Hematopoietic multipotent progenitor cell treated with erythropoietin and hydrocortisone succinate and interleukin-3 and kit ligand, for 8 days (in vitro differentiated cells): ENCODE measurements around the gene FAM131A.

ENCODE experiments used
- DNase-seq: peaks from one replicate; pipeline ENCODE4 v3.0.0-alpha.2; 2015

The FAM131A gene

DNA sequence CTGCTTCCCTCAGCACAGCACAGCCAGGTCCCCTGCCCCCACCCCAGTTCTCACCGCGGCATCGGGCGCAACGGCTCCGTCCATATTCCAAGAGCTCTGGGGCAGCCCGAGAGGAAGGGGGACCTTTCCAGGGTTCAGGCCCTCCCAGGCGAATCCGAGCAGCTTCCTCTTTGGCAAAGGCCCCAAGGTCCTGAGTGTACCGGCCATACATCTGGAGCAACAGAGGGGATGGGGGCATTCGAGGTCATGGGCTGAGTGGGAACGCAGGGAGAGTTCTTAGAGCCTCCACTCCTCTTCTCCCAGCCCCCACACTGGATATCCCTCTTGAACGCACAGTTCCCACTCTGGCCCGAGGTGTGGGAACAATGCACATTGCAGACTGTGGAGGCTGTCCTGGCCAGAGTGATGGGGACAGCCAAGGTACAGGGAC is 21.5 kb downstream of the FAM131A start:
- DNase-seq: no peak

DNA sequence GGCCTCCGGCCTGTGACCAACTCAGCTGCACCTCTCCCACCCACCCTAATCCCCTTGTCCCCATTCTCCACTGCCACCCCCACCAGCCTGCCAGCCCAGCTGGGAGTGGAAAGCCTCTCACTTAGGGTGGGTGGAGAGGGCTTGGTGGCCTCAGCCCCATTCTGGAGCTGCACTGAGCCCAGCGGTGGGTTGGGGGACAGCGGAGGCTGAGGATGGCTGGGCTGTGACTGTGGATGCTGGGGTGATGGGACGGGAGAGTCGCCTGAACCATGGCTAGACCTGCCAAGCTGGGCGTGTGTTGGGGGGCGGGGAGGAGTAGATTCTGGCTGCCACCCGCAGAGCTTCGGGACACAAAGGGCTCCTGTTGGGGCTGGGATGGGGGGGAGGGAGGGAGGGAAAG is 22.2 kb downstream of the FAM131A start:
- no peak for DNase-seq

DNA sequence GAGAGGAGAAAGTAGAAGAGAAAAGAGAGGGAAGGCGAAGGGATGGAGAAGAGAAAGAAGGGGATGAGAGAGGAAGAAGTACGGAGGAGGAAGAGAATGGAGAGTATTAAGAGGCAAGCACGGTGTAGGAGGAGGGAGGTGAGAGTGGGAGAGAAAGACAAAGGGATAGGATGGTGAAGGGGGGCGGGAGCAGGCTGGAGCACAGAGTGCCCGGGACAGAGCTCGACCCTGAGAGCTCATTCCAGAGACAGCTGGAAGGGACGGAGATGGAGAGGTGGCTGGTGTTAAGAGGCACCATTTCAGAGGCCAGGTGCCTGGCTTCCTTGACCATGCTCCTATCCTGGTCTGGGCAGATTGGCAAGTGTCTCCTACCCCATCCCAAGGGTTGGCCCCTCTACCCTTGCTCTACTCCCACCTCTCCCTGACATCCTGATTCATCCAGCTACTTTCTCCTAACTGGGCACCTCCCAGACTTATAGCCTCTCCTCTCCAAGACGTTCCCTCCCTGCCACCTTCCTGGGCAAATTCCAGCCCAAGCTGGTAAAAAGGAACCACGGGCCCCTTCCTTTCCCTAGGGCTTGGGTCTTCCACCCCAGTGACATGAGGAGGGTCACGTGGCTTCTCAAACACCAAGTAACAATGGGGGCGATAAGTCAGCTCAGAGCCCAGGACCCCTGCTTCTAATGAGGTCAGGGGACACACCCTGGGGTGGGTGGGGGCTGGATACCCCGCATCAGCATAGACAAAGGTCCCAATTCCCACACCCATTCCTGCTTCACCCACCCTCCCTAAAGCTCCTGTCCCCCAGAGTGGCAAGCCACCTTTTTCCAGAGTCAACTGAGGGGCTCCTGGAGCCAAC is 22.9 kb downstream of the FAM131A start:
- DNase-seq: no peak

DNA sequence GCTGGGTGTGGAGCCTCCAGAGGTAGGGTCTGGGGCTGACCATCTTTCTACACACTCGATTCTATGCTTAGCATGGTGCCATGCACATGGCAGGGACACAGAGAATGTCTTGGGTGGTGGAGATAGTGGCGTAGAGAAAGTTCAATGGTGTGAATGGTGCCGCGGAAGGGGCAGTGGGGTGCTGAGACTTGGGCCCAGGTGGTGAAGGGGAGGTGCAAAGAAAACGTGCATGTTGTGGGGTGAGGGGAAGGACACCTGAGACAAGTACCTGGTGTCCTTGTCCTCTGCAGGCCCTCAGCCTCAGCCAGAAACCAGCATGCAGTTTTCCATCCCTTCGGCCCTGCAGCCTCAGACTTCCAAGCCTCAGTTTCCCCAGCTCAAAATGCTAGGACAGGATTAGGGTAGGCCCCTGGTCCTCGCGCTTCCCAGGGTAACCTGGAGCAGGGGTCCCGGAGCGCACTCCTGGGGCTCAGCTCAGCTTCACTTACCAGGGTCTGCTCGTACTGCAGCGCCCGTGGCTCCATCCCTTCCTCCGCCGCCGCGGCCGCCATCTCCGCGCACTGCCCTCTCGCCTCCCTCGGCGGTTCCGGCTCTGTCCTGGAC is 23.6 kb downstream of the FAM131A start:
- DNase-seq: no peak

DNA sequence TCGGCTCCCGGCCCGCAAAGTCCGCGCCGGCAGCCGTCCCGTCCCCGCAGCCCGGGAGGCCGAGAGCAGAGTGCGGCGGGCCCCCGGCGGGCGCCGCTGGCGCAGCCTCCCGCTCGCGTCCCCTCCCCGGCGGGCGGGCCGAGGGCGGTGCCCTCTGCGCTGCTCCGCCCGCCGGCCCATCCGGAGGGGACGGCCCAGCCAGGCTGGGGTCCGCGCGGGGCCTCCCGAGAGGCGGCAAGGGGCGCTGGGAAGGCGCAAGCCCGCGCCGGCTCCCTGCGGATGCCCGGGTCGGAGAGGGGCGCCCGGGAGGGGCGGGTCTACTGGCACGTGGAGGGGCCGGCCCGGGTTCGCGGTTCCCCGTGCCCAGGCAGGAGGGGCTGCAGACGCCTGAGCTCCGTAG is 24.1 kb downstream of the FAM131A start, which contains the start of the genes CLCN2 and POLR2H:
CLCN2 (minus strand) TSS at position 74 of the 400 bp plus-strand sequence. CDS start 126 bp downstream, outside the sequence.
POLR2H (plus strand) TSS at position 179 of the 400 bp plus-strand sequence. CDS start 1,783 bp downstream, outside the sequence.
- DNase-seq: peak; percentile 51

DNA sequence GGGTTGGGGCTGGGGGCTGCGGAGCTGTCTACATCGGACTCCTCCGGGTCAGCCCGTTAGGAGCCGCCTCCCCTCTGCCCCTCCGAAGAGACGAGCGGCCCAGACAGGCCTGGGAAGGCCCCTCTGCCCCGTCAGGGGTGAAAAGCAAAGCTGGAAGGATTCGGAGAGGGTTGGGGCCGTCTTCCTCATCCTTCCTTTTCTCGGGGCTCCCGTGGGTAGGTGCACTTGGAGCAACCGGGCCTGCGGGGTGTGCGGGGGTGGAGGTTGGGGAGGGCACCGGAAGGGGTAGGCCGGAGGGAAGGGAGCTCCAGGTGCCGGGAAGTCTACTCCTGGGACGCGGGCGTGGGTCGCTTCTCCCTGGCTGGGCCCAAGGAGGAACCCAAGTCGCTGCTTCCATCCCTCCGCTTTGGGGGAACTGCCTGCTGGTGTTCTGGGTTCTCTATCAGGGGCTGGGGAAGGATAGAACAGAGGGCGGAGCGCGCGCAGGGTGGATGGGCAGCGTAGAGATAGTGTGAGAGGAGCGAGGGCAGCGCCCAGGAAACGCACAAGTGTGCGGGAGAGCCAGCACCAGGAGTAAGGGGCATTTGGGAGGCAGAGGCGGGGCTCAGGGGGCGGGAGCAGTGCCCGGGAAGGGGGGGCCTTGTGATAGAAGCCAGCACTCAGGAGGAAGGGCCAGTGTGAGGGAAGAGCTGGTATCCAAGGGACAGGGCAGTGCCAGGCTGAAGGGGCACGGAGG is 24.7 kb downstream of the FAM131A start:
- peak; percentile 86 for DNase-seq

DNA sequence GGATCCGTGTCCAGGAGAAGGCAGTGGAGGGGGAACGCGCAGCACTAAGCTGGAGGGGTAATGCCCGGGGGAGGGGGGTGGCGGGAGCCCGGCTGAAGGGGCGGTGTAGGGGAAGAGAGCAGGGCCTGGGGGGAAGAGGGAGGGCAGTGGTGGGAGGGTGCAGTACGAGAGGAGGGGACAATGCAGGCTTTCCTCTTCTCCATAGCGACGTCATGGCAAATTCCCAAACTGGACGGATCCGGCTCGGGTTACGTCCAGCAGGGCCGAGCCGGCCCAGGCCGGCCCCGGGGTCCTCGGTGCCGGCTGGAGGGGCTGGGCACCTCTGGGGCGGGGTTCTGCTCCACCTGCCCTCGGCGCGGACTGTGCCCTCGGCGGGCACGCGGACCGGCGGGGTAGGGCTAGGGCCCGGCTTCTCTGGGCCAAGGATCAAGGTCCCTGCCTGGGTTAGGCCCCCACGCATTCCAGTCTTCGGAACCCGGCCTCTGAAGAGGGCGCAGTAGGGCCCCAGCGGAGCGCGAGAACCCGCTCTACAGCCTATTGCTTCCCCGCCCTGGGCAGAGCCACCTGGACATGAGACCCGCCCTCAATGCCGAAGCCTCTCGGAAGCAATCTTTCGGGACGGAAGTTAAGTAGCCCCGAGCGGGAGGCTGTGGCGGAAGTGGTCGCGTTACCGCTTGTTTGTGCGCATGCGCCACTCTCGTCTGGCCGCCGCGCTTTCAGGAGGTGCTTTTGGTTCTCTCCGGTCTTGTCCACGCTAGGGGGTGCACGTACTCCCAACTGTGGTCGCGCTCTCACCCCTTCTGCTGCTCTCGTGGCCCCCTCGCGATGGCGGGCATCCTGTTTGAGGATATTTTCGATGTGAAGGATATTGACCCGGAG is 25.5 kb downstream of the FAM131A start:
- peak; percentile 98 for DNase-seq

DNA sequence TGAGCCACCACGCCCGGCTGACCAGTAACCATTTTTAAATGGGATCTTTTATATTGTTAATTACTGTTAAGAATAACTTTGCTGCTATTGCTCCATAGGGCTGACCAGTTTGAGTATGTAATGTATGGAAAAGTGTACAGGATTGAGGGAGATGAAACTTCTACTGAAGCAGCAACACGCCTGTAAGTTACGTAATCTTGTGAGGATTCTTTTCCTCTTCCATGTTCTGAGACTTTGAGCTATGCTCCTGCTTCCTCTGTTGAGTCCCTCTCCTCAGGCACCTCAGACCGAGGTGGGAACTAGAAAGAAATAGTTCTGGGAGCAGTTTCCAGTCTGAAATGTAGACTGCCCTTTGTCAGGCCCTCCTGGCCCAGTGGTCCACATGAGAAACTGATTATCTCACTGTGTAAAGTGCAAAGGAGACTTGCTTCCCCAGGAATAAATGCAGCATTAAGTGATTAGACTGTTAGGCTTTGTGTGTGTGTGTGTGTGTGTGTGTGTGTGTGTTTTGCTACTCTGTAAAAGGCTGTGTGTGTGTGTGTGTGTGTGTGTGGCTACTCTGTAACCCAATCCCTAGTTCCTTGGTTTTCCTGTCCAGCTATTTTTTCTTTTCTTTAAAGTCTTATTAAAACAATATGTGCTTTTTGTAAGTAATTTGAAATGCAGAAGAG is 29.4 kb downstream of the FAM131A start:
- DNase-seq: no peak

DNA sequence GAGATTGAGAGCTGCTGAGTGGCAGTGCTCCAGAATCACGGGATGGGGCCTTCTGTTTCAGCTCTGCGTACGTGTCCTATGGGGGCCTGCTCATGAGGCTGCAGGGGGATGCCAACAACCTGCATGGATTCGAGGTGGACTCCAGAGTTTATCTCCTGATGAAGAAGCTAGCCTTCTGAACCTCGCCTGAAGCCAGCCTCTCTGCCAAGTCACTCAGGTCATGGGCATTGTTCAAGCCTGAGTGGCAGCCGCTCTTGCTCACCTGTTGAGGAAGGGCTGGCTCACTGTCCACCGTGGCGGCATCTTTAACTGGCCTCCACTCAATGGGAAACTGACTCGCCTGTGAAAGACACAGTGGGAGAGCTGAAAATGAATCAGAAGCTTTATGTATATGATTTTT is 30.7 kb downstream of the FAM131A start:
- no peak for DNase-seq

DNA sequence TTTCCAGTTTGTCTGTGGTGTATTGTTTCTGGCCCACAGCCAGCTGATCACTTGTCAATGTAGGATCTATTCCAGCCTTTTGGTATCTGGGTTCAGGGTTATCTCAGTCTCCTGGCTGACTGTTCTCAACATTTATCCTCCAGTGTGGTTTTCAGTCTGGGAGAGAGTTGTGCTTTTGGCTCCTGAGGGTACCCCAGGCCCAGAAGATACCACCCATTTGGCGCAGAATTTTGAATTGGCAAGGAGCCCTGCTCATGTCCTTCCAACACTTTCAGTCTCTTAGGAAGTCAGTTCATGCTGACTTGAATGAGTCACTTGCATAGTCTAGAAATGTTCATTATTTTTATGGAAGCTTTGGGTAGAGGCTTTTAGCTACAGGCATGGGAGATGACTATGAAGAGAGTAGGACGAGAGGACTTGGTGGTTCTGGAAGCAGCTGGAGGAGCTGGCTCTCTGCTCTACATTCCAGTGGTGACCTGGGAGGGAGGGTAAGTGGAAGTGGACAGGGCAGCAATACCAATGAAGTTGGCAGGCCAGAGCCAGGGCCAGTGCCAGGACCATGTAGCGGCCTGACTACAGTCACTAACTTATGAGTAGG is 31.3 kb downstream of the FAM131A start:
- no peak for DNase-seq

DNA sequence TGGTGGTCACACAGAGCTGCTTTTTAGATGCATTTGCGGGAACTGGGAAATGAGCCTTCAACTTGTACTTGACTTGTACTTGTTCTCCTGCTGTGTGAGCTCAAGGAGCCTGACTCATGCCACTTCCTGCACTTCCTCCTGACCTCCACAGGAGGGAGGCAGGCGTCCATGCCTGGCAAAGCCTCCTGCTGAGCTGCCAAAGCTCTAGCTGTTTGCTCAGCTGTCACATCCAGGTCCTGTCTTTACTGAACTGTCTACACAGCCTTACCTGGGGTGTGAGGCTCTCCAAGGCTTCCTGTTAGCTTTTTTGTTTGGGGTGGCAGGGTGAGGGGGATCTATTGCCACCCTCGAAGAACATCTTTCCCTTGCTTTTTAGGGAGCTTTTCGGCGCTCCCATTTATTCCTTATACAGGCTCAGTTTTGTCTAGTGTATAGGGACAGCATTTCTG is 34.2 kb downstream of the FAM131A start:
- DNase-seq: peak; percentile 82

DNA sequence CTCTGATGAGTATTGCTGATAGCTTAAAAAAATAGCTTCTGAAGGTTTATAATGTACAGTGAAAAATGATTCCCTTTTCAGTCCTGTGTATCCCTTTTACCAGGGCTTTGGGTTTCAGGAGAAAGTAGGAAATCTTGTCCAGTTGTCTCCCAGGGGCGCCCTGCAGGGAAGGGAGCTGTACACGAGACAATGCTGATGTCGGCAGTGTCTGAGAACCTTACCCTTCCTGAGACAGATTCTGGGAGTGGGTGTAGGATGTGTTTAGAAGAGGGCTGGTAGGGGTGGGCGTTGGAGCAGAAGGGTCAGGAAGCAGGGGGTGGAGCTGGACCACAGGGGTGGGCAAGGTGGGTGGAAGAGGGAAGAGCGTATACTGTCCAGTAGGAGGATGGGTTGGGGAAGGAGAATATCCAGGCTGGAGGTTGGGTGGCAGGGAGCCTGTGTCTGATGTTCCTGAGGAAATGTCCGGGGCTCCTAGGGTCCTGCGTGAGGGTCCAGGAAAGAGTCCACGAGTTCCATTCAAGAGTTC is 35.0 kb downstream of the FAM131A start:
- no peak for DNase-seq

DNA sequence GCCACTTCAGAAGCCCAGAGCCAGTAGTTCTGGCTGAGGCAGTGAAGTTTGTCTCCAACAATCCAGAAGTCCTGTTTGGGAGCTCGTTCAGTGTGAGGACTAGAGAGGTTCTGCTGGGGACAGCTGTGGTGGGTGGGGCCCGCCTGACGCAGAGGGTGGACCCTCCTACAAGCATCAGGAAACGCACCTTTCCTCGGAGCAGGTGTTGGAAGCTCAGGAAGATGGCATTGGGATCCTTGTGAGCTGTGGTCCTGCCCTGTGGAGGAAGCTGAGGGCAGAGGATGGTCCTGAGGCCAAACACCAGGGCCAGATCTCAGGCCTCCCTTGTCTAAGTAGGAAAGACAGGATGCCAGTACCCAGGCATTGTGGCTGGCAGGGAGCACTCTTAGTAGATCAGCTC is 35.5 kb downstream of the FAM131A start:
- DNase-seq: no peak

DNA sequence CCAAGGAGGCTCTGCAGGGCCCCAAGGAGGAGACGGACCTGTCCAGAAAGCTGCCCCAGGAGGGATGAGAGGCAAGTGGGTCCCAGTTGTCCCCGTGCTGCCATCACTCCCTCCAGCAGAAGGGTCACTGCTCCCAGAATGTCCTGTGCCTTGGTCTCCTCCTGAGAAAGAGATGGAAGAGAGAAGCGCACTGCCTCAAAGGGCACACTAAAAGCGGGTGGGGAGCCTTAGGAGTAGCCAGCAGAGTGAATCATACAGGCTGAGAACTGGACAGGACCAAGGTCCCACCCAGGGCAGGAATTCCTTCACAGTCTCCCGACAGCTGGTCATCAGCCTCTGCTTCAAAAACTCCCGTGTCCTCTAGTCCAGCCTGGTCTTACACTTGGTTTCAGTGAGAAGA is 36.0 kb downstream of the FAM131A start:
- DNase-seq: no peak

DNA sequence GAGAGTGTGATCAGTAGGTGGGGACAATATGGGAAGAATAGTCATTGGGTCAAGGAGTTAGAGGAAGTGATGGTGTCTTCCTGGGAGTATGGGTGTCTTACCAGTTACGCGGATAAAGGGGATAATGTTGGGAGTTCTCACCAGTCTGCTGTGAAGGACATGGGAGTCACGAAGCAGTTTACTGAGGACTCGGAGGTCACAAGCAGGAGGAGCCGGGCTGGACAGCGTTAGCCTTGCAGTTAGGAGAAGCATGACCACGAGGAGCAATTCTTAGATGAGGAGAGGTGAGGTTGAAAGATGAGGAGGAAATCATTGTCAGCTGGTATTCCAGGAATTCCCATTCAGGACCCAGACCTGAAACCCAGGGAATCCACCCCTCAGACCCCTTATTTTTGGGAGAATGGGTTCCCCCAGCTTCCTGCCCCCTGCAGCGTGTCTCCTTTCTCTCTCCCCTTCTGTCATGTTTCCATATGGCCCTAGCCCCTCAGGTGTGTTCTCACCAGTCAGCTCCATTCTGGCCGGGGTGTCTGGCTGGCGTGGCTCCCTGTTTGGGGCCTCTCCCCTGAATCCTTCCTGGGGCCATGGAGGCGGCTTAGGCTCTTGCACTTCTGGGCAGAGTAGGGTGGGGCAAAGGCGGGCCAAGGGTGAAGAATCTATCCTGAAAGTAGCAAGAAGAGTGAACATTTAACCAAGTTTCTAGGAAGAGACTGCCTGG is 38.5 kb downstream of the FAM131A start:
- DNase-seq: no peak

DNA sequence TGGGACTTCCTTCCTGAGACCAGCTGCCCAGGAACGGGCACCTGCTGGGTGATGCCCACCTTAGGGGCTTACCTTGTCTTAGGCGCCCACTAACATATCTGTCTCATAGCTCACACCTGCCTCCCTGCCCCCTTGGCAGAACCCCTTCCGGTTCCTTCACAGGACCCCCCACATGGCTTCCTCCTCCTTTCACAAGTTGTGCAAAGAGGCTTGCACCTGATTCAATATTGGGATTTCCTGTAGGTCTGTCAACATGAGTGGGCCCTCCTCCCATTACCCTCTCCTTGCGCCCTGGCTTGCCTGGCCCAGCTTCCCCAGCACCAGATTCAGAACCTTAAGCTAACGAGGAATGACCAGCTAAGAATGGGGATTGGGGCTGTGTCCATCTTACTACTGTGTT is 40.0 kb downstream of the FAM131A start:
- no peak for DNase-seq

DNA sequence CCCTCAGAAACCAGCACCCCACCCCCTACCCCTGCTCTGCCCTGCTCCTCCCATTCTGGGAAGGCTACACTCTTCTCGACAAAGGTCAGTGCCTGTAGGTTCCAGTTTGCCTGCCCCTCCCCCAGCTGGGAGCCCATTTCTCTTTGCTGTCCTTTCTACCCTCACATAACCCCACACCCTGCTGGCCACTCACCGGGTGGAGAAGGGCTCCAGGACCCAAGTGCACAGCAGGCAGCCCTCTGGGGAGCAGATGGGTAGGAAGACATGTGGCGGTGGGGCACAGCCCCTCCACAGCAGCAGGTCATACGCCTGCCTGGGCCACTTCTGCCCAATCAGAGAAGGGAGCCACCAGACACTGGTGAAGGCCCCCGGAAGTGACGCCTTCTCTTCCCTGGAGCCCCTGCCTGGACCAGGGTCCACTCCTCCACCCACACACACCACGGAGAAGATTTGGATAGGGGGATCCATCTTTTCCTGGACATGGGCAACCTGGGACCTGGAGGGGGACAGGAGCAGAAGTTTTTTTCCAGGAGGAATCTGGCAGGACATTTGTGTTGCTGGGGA is 40.6 kb downstream of the FAM131A start, which contains the start of gene THPO:
THPO (minus strand) TSS at position 326 of the 564 bp plus-strand sequence. CDS start 1,948 bp downstream, outside the sequence.
- DNase-seq: no peak

DNA sequence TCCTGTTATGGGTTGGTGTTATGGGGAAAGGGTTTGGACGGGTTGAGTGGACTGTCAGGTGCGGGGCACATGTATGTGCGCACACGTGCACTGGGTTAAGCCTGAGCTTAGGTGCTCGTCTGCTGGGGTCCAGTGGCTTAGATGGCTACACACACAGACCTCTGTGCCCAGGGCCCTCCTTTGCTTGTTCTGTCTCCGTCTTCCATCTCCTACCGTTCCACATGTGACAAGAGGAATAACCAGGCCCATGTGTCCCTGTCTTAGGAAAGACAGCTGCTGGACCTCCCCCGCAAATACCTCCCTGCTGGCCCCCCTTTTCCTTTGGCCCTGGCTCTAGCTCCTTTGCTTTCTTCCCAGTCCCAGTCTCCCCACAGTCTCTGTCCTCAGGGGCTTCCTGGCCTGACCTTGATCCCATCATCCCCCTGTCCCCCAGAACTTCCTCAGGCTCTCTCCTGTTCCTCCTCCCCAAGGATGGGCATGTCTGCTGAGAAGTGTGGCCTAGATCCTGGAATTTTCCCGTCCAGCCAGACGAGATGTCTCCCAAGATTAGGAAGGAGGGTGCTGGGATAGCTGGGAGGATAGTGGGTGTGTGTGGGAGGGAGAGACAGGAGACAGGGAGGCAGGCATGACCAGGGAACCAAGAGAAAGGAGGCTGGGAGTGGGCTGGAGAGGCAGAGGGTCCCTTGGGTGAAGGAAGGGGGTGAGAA is 41.4 kb downstream of the FAM131A start:
- no peak for DNase-seq
